Osteocyte (in vitro differentiated cells): ENCODE results near the gene CARNS1. TPM values are rescaled to one million over a fixed set of nuclear protein-coding genes. Genes with fewer than 3 reads are reported as not detected.
A peak's percentile ranks its signal among the peaks of the same experiment; 100 is the strongest.

Source experiments
- DNase-seq: peaks from one replicate; pipeline ENCODE4 v3.0.0; 2021; ENCODE audit warnings: mixed read lengths; ENCODE audit not compliant: unreplicated experiment; ENCODE audit errors: extremely low spot score
- H3K27ac Mint-ChIP-seq: one replicate; pipeline ENCODE4 v1.8.0; 2021; ENCODE audit warnings: mild to moderate bottlenecking, mixed read lengths; ENCODE audit not compliant: unreplicated experiment
- H3K27me3 Mint-ChIP-seq: one replicate; pipeline ENCODE4 v1.8.0; 2021; ENCODE audit warnings: mixed read lengths; ENCODE audit not compliant: unreplicated experiment
- H3K36me3 Mint-ChIP-seq: one replicate; pipeline ENCODE4 v1.8.0; 2021; ENCODE audit warnings: mixed read lengths; ENCODE audit not compliant: unreplicated experiment
- H3K4me1 Mint-ChIP-seq: one replicate; pipeline ENCODE4 v1.8.0; 2021; ENCODE audit warnings: mixed read lengths; ENCODE audit not compliant: unreplicated experiment
- H3K4me3 Mint-ChIP-seq: one replicate; pipeline ENCODE4 v1.8.0; 2021; ENCODE audit warnings: mild to moderate bottlenecking, moderate library complexity, mixed read lengths; ENCODE audit not compliant: unreplicated experiment
- H3K9me3 Mint-ChIP-seq: one replicate; pipeline ENCODE4 v1.8.0; 2021; ENCODE audit warnings: mixed read lengths; ENCODE audit not compliant: unreplicated experiment
- CTCF ChIP-seq: fragments of 200-600 bp; sonication (generic); IDR thresholded peaks from 2 replicates; pipeline ENCODE4 v1.5.0; 2021; ENCODE audit warnings: antibody characterized with exemption, mild to moderate bottlenecking, moderate library complexity
- total RNA-seq: library from RNA; stranded (reverse); gene quantifications from 2 replicates; pipeline ENCODE4 v1.2.1, GENCODE V29; 2021

The CARNS1 gene
- total RNA-seq, 1 donor from 2014 or later: 0.27 TPM

- Mint-ChIP-seq H3K27me3 (no peaks in the 10 kb centered on the region), H3K27ac (peak overlapping the region; percentile 75), H3K4me1 (peaks cover 60% of the 10 kb centered on the region), H3K4me3 (peak overlapping the region; percentile 74), H3K9me3 (no peaks in the 10 kb centered on the region), H3K36me3 (no peaks in the 10 kb centered on the region)
- DNase-seq: no peak
- TF ChIP-seq CTCF: peak; percentile 49
Measured at GRCh38 chr11:67371189-67371910, 44.1 kb upstream of the CARNS1 start.

- Mint-ChIP-seq H3K4me3 (peak overlapping the region; percentile 74), H3K36me3 (no peaks in the 10 kb centered on the region), H3K4me1 (peaks cover 59% of the 10 kb centered on the region), H3K27me3 (no peaks in the 10 kb centered on the region), H3K27ac (peak overlapping the region; percentile 75), H3K9me3 (no peaks in the 10 kb centered on the region)
- DNase-seq: no peak
- TF ChIP-seq CTCF: no peak
Measured at GRCh38 chr11:67371911-67372320, 43.6 kb upstream of the CARNS1 start.

- DNase-seq: no peak
- H3K9me3 Mint-ChIP-seq: no peaks in the 10 kb centered on the region
- no peaks in the 10 kb centered on the region for H3K27me3 Mint-ChIP-seq
- H3K4me1 Mint-ChIP-seq: peaks cover 56% of the 10 kb centered on the region
- H3K27ac Mint-ChIP-seq: no peak overlapping the region
- peak overlapping the region; percentile 74 for H3K4me3 Mint-ChIP-seq
- no peaks in the 10 kb centered on the region for H3K36me3 Mint-ChIP-seq
- TF ChIP-seq CTCF: no peak
Measured at GRCh38 chr11:67372321-67372992, 43.0 kb upstream of the CARNS1 start.

GRCh38 chr11:67372993-67373647 is 42.4 kb upstream of the CARNS1 start, which contains the start of gene CLCF1:
TSS of gene CLCF1 (minus strand) at chr11:67373598. CDS start at chr11:67373539, 59 bp downstream.
- no peaks in the 10 kb centered on the region for H3K9me3 Mint-ChIP-seq
- TF ChIP-seq CTCF: no peak
- no peaks in the 10 kb centered on the region for H3K36me3 Mint-ChIP-seq
- peak; percentile 89 for DNase-seq
- no peaks in the 10 kb centered on the region for H3K27me3 Mint-ChIP-seq
- H3K4me3 Mint-ChIP-seq: peak within 1 kb of the TSS; percentile 87
- peaks cover 50% of the 10 kb centered on the region for H3K4me1 Mint-ChIP-seq
- peak within 1 kb of the TSS; percentile 98 for H3K27ac Mint-ChIP-seq
